B cell (primary cell): Measurements from ENCODE around the gene EPHA5. TPM values are rescaled to one million over a fixed set of nuclear protein-coding genes. Genes with fewer than 3 reads are reported as not detected.

Experiments used
- ATAC-seq: fragments of 200-7000 bp; cut with Tn5 transposase; one replicate; pipeline ENCODE4 v1.10.0; 2021; ENCODE audit warnings: low read depth, mild to moderate bottlenecking, moderate number of reproducible peaks, moderate library complexity
- CTCF ChIA-PET: fragments of 350-600 bp; sonication (Branson Sonifier 250); formaldehyde crosslinking; loops from one replicate; lab custom pipeline; 2021; ENCODE audit warnings: antibody characterized with exemption, inconsistent platforms; lab: Charles Lee
- POLR2A ChIA-PET: fragments of 350-600 bp; sonication (Branson Sonifier 250); formaldehyde crosslinking; loops from one replicate; lab custom pipeline; 2021; ENCODE audit warnings: antibody characterized with exemption; lab: Charles Lee
- DNase-seq: peaks from one replicate; pipeline ENCODE4 v3.0.0; 2013
- H2AFZ ChIP-seq: 2 replicates; pipeline ENCODE4 v1.6.1; 2012; ENCODE audit warnings: mild to moderate bottlenecking, low read depth, low read length; ENCODE audit not compliant: insufficient read depth, poor library complexity, severe bottlenecking
- H3K27ac ChIP-seq, 2 donors: 1 replicate in 1 of 2; 2 replicates in 1 of 2; pipeline ENCODE4 v1.5.1; 2012 to 2013; ENCODE audit warnings: low read length in 2 of 2, mild to moderate bottlenecking in 2 of 2, moderate library complexity in 1 of 2
- H3K27me3 ChIP-seq, 4 experiments: fragments of 200-600 bp in 1 of 4; sonication (generic) in 1 of 4; replicated peaks in 1 of 4; 1 replicate in 2 of 4; 2 replicates in 2 of 4; pipeline versions ENCODE4 v1.6.1 to v1.7.0; 2013 to 2016; ENCODE audit warnings: low read length in 3 of 4, mild to moderate bottlenecking in 2 of 4, mixed read lengths in 1 of 4, moderate library complexity in 1 of 4; ENCODE audit not compliant: insufficient read depth in 4 of 4, control insufficient read depth in 3 of 4; ENCODE audit errors: control extremely low read depth in 1 of 4
- H3K36me3 ChIP-seq, 2 experiments: replicated peaks in 1 of 2; 1 replicate in 1 of 2; 2 replicates in 1 of 2; pipeline versions ENCODE4 v1.6.1 to v1.7.1; 2013; ENCODE audit warnings: low read length in 1 of 2; ENCODE audit not compliant: insufficient read depth in 2 of 2, control insufficient read depth in 1 of 2; ENCODE audit errors: control extremely low read depth in 1 of 2, extremely low read depth in 1 of 2
- H3K4me1 ChIP-seq, 2 donors: fragments of 200-600 bp in 1 of 2; sonication (generic) in 1 of 2; 1 replicate in 1 of 2; 2 replicates in 1 of 2; pipeline versions ENCODE4 v1.5.1 to v1.6.1; 2013 to 2017; ENCODE audit warnings: low read length in 2 of 2; ENCODE audit not compliant: control insufficient read depth in 2 of 2, insufficient read depth in 2 of 2
- H3K4me2 ChIP-seq: replicated peaks from 2 replicates; pipeline ENCODE3; 2012; ENCODE audit warnings: mild to moderate bottlenecking, low read depth, low read length; ENCODE audit not compliant: poor library complexity, severe bottlenecking
- H3K4me3 ChIP-seq, 5 experiments: fragments of 200-600 bp in 1 of 5; sonication (generic) in 1 of 5; 1 replicate in 3 of 5; 2 replicates in 2 of 5; pipeline versions ENCODE4 v1.5.1 to v1.7.0; 2011 to 2016; ENCODE audit warnings: low read length in 4 of 5, mild to moderate bottlenecking in 4 of 5, low read depth in 2 of 5, control low read depth in 1 of 5, moderate library complexity in 1 of 5; ENCODE audit not compliant: insufficient read depth in 1 of 5; ENCODE audit errors: control extremely low read depth in 1 of 5, extremely low read depth in 1 of 5
- H3K79me2 ChIP-seq: fragments of 200-600 bp; sonication (generic); one replicate; pipeline ENCODE4 v1.6.0; 2016; ENCODE audit warnings: low read length; ENCODE audit not compliant: control insufficient read depth, insufficient read depth
- H3K9ac ChIP-seq: fragments of 200-600 bp; sonication (generic); 2 replicates; pipeline ENCODE4 v1.6.1; 2017; ENCODE audit warnings: mild to moderate bottlenecking, low read length, moderate library complexity
- H3K9me3 ChIP-seq, 3 donors: one replicate each; pipeline versions ENCODE4 v1.6.1 to v1.7.1; 2013; ENCODE audit warnings: low read length in 2 of 3; ENCODE audit not compliant: control insufficient read depth in 2 of 3, insufficient read depth in 1 of 3; ENCODE audit errors: control extremely low read depth in 1 of 3
- H4K20me1 ChIP-seq: 2 replicates; pipeline ENCODE4 v1.6.0; 2012; ENCODE audit warnings: mild to moderate bottlenecking, low read length; ENCODE audit not compliant: insufficient read depth, control insufficient read depth, poor library complexity, severe bottlenecking
- H3K27ac Mint-ChIP-seq: one replicate; pipeline ENCODE4 v1.8.0; 2021; ENCODE audit warnings: mixed read lengths
- H3K27me3 Mint-ChIP-seq: one replicate; pipeline ENCODE4 v1.8.0; 2021; ENCODE audit warnings: mixed read lengths
- H3K4me1 Mint-ChIP-seq: one replicate; pipeline ENCODE4 v1.8.0; 2021; ENCODE audit warnings: mixed read lengths
- H3K4me3 Mint-ChIP-seq: one replicate; pipeline ENCODE4 v1.8.0; 2021; ENCODE audit warnings: mixed read lengths
- H3K9me3 Mint-ChIP-seq: one replicate; pipeline ENCODE4 v1.8.0; 2022; ENCODE audit warnings: mixed read lengths; ENCODE audit not compliant: insufficient read depth
- EZH2 ChIP-seq: IDR thresholded peaks from 2 replicates; pipeline ENCODE4 v1.6.1; 2012; ENCODE audit warnings: borderline replicate concordance, low read depth, mild to moderate bottlenecking, moderate library complexity, low read length; ENCODE audit not compliant: insufficient read depth, poor library complexity, severe bottlenecking
- WGBS: methylation state at CpG from one replicate; pipeline ENCODE4 v1.1.5; 2013; ENCODE audit warnings: missing lambda C conversion rate; ENCODE audit not compliant: insufficient coverage; 5-methylcytosine and 5-hydroxymethylcytosine counted together
- intact Hi-C: fragments of 100-400 bp; cut with micrococcal nuclease; formaldehyde crosslinking; loops from one replicate; pipeline ENCODE4 v1.10.0; 2022
- polyA plus RNA-seq: library from polyadenylated mRNA; depleted of rRNA; stranded (reverse); fragments of >200 nt; gene quantifications from 2 replicates; pipeline ENCODE4 v1.2.3, GENCODE V29; 2012
- total RNA-seq, 2 donors: library from RNA; stranded (reverse); fragments of 120-200 nt in 1 of 2; gene quantifications; 1 replicate in 1 of 2; 2 replicates in 1 of 2; pipeline versions ENCODE4 v1.2.3 to v1.2.4, GENCODE V29; 2013 to 2022
- TF ChIP-seq, protein P1 (sequence below): fragments of 200-600 bp; IDR thresholded peaks from one replicate; pipeline ENCODE4 v1.8.0; 2022; ENCODE audit warnings: antibody characterized with exemption, mild to moderate bottlenecking

Gene EPHA5
- total and polyA plus RNA-seq, 2 donors (not counting 1 experiment from before 2014, with no cell fraction given), result not detected

DNA sequence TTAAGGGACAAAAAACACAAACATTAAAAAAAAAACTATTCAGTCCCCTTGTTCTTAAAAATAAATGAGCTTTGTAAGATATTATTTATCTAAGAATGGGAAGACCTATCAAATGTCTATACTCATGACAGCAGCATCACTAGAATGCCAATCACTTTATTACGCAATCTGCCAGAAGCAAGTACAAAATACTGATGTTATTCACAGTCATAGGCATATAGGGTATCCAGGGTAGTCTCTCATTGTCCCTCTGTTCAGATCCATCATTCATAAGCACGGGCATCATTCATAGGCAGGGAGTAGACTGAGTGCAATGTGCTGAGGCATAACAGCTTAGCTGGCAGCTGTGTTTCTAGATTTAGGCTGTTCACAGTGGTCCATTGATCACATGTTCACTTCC lies 109.1 kb downstream of the EPHA5 start:
- Histone ChIP-seq H3K27ac (no peak overlapping the region), H3K27me3 (no peaks in the 10 kb centered on the region)
- no CpG with 5 or more reads among the region's 2 CpGs for WGBS

DNA sequence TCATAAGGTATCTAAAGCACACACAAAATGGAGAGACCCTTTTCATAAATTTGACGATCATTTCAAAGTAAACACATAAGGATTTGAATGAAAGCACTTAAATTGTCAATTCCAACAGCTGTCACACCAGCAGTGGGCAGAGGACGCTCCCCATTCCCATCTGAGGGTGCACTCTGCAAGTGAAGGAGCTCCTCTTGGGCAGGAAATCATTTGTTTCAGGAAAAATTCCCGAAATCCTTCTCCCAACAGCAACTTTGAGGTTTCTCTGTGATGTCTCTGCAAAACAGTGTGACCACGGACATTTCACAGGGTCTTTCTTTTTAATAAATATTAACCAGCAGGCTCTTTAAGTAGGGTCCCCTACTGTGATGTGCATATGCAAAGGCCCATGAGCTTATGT lies 111.0 kb downstream of the EPHA5 start:
- Mint-ChIP-seq H3K9me3 (no peaks in the 10 kb centered on the region), H3K27ac (no peak overlapping the region), H3K4me1 (no peaks in the 10 kb centered on the region), H3K27me3 (no peaks in the 10 kb centered on the region), H3K4me3 (no peak overlapping the region)
- H2AFZ ChIP-seq, result no peak overlapping the region
- no peak overlapping the region for H3K4me2 ChIP-seq
- POLR2A ChIA-PET, result no interaction called here
- intact Hi-C loops, result no loop called here
- no peak overlapping the region for H3K4me3 ChIP-seq
- no peak overlapping the region for H3K27ac ChIP-seq
- no peaks in the 10 kb centered on the region for H3K4me1 ChIP-seq
- H3K79me2 ChIP-seq, result no peaks in the 10 kb centered on the region
- no peaks in the 10 kb centered on the region for H3K36me3 ChIP-seq
- ATAC-seq, result no peak
- no peak for DNase-seq
- H3K27me3 ChIP-seq, result no peaks in the 10 kb centered on the region
- no peaks in the 10 kb centered on the region for H3K9me3 ChIP-seq
- H4K20me1 ChIP-seq, result no peaks in the 10 kb centered on the region
- no peak for TF ChIP-seq EZH2
- TF ChIP-seq, protein P1, sequence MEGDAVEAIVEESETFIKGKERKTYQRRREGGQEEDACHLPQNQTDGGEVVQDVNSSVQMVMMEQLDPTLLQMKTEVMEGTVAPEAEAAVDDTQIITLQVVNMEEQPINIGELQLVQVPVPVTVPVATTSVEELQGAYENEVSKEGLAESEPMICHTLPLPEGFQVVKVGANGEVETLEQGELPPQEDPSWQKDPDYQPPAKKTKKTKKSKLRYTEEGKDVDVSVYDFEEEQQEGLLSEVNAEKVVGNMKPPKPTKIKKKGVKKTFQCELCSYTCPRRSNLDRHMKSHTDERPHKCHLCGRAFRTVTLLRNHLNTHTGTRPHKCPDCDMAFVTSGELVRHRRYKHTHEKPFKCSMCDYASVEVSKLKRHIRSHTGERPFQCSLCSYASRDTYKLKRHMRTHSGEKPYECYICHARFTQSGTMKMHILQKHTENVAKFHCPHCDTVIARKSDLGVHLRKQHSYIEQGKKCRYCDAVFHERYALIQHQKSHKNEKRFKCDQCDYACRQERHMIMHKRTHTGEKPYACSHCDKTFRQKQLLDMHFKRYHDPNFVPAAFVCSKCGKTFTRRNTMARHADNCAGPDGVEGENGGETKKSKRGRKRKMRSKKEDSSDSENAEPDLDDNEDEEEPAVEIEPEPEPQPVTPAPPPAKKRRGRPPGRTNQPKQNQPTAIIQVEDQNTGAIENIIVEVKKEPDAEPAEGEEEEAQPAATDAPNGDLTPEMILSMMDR, result no peak
- CTCF ChIA-PET, result no interaction called here
- H3K9ac ChIP-seq, result no peak overlapping the region
- 36% methylated on average over 1 of the region's 4 CpGs for WGBS

More for the DNA sequence above, 109.1 kb downstream of the EPHA5 start:
- Histone ChIP-seq H3K79me2 (no peaks in the 10 kb centered on the region), H2AFZ (no peak overlapping the region), H3K36me3 (no peaks in the 10 kb centered on the region), H3K9me3 (no peaks in the 10 kb centered on the region), H3K4me2 (no peak overlapping the region), H4K20me1 (no peaks in the 10 kb centered on the region), H3K9ac (no peak overlapping the region), H3K4me3 (no peak overlapping the region), H3K4me1 (no peaks in the 10 kb centered on the region)
- CTCF ChIA-PET, result no interaction called here
- Mint-ChIP-seq H3K9me3 (no peaks in the 10 kb centered on the region), H3K4me3 (no peak overlapping the region), H3K4me1 (no peaks in the 10 kb centered on the region), H3K27me3 (no peaks in the 10 kb centered on the region), H3K27ac (no peak overlapping the region)
- no peak for TF ChIP-seq EZH2
- TF ChIP-seq, protein P1, result no peak
- ATAC-seq (no peak), DNase-seq (no peak)
- POLR2A ChIA-PET, result no interaction called here
- intact Hi-C loops, result no loop called here
